Gastrocnemius medialis (tissue), 4 donors: Measurements from ENCODE around the gene RGL3.

Experiments used
- POLR2A ChIP-seq, 2 donors: fragments of 450-650 bp; IDR thresholded peaks; one replicate each; pipeline ENCODE4 v1.6.1; 2017; ENCODE audit warnings: antibody characterized with exemption in 2 of 2, mild to moderate bottlenecking in 2 of 2, moderate library complexity in 2 of 2
- TF ChIP-seq, protein P1 (sequence below), 5 experiments: fragments of 450-650 bp in 3 of 5; fragments of 200-600 bp in 2 of 5; sonication (generic) in 2 of 5; IDR thresholded peaks in 4 of 5; conservative IDR thresholded peaks in 1 of 5; 1 replicate in 4 of 5; 2 replicates in 1 of 5; pipeline ENCODE4 v1.5.1; 2016 to 2019; ENCODE audit warnings: antibody characterized with exemption in 5 of 5, mild to moderate bottlenecking in 3 of 5, moderate library complexity in 3 of 5

GRCh38 chr19:11364296-11364904 lies 54.7 kb downstream of the RGL3 start:
- TF ChIP-seq, protein P1, sequence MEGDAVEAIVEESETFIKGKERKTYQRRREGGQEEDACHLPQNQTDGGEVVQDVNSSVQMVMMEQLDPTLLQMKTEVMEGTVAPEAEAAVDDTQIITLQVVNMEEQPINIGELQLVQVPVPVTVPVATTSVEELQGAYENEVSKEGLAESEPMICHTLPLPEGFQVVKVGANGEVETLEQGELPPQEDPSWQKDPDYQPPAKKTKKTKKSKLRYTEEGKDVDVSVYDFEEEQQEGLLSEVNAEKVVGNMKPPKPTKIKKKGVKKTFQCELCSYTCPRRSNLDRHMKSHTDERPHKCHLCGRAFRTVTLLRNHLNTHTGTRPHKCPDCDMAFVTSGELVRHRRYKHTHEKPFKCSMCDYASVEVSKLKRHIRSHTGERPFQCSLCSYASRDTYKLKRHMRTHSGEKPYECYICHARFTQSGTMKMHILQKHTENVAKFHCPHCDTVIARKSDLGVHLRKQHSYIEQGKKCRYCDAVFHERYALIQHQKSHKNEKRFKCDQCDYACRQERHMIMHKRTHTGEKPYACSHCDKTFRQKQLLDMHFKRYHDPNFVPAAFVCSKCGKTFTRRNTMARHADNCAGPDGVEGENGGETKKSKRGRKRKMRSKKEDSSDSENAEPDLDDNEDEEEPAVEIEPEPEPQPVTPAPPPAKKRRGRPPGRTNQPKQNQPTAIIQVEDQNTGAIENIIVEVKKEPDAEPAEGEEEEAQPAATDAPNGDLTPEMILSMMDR (IDR thresholded peaks at IDR 0.05 in 4 of 5, conservative IDR thresholded peaks at IDR 0.05 in 1 of 5): no peak
- TF ChIP-seq POLR2A (IDR thresholded peaks at IDR 0.05): no peak
